WTC11 (cell line): ENCODE results near the gene KRTAP12-4. TPM values are rescaled to one million over a fixed set of nuclear protein-coding genes. Genes with fewer than 3 reads are reported as not detected.

Experiments used
- ATAC-seq: fragments of 200-7000 bp; cut with Tn5 transposase; 2 replicates; pipeline ENCODE4 v1.10.0; 2021; ENCODE audit warnings: mild to moderate bottlenecking, moderate library complexity
- CTCF ChIA-PET: fragments of 300-600 bp; sonication (Branson Sonifier 250); formaldehyde crosslinking; loops from one replicate; lab custom pipeline; 2021; ENCODE audit warnings: antibody characterized with exemption; lab: Charles Lee
- POLR2A ChIA-PET: fragments of 350-600 bp; sonication (Branson Sonifier 250); formaldehyde crosslinking; loops from one replicate; lab custom pipeline; 2021; ENCODE audit warnings: antibody characterized with exemption; lab: Charles Lee
- DNase-seq: peaks from one replicate; pipeline ENCODE4 v3.0.0; 2021; ENCODE audit warnings: low spot score
- H3K27ac Mint-ChIP-seq: 2 replicates; pipeline ENCODE4 v1.8.0; 2021; ENCODE audit warnings: mixed read lengths
- H3K27me3 Mint-ChIP-seq: 2 replicates; pipeline ENCODE4 v1.8.0; 2021; ENCODE audit warnings: low read depth, mild to moderate bottlenecking, moderate library complexity, mixed read lengths
- H3K36me3 Mint-ChIP-seq: 2 replicates; pipeline ENCODE4 v1.8.0; 2021; ENCODE audit warnings: mixed read lengths
- H3K4me1 Mint-ChIP-seq: 2 replicates; pipeline ENCODE4 v1.8.0; 2022; ENCODE audit warnings: mixed read lengths
- H3K4me3 Mint-ChIP-seq: 2 replicates; pipeline ENCODE4 v1.8.0; 2021; ENCODE audit warnings: mild to moderate bottlenecking, moderate library complexity, mixed read lengths
- H3K9me3 Mint-ChIP-seq: 2 replicates; pipeline ENCODE4 v1.8.0; 2021; ENCODE audit warnings: mixed read lengths
- CREM ChIP-seq: sonication (generic); formaldehyde crosslinking; IDR thresholded peaks from 2 replicates; pipeline ENCODE4 v1.8.1; 2022; ENCODE audit warnings: mild to moderate bottlenecking, missing genetic modification reagents, moderate library complexity
- JUN ChIP-seq: sonication (generic); formaldehyde crosslinking; IDR thresholded peaks from 2 replicates; pipeline ENCODE4 v1.8.0; 2023; ENCODE audit warnings: mild to moderate bottlenecking, missing genetic modification reagents
- NFATC4 ChIP-seq: fragments of 250-450 bp; sonication (Bioruptor Pico); IDR thresholded peaks from 2 replicates; pipeline ENCODE4 v1.9.0; 2021; ENCODE audit warnings: mild to moderate bottlenecking
- RORB ChIP-seq: fragments of 250-450 bp; sonication (Bioruptor Pico); IDR thresholded peaks from 2 replicates; pipeline ENCODE4 v1.9.0; 2021; ENCODE audit warnings: mild to moderate bottlenecking
- ZBTB21 ChIP-seq: sonication (generic); formaldehyde crosslinking; IDR thresholded peaks from 2 replicates; pipeline ENCODE4 v1.8.1; 2023; ENCODE audit warnings: mild to moderate bottlenecking, missing genetic modification reagents, borderline replicate concordance
- ZNF263 ChIP-seq: sonication (generic); formaldehyde crosslinking; IDR thresholded peaks from 2 replicates; pipeline ENCODE4 v1.8.1; 2022; ENCODE audit warnings: low read depth, mild to moderate bottlenecking, moderate library complexity, missing genetic modification reagents
- ZNF317 ChIP-seq: sonication (generic); formaldehyde crosslinking; IDR thresholded peaks from 2 replicates; pipeline ENCODE4 v1.8.1; 2023; ENCODE audit warnings: low read depth, mild to moderate bottlenecking, moderate library complexity, missing genetic modification reagents, borderline replicate concordance
- ZNF671 ChIP-seq: fragments of 250-450 bp; sonication (Bioruptor Pico); IDR thresholded peaks from 2 replicates; pipeline ENCODE4 v1.8.0; 2021; ENCODE audit warnings: mild to moderate bottlenecking
- total RNA-seq: library from RNA; stranded (reverse); gene quantifications from 3 replicates; pipeline ENCODE4 v1.2.3, GENCODE V29; 2021
- TF ChIP-seq, protein P1 (sequence below): sonication (generic); formaldehyde crosslinking; conservative IDR thresholded peaks from 2 replicates; pipeline ENCODE4 v1.8.1; 2022; ENCODE audit warnings: mild to moderate bottlenecking, missing genetic modification reagents
- TF ChIP-seq, protein P2 (sequence below): sonication (generic); formaldehyde crosslinking; IDR thresholded peaks from 2 replicates; pipeline ENCODE4 v1.8.0; 2023; ENCODE audit warnings: mild to moderate bottlenecking, missing genetic modification reagents
- TF ChIP-seq, protein P3 (sequence below): sonication (generic); formaldehyde crosslinking; conservative IDR thresholded peaks from 2 replicates; pipeline ENCODE4 v1.8.1; 2023; ENCODE audit warnings: mild to moderate bottlenecking, low read depth, missing genetic modification reagents, moderate library complexity
- TF ChIP-seq, protein P4 (sequence below): sonication (generic); formaldehyde crosslinking; IDR thresholded peaks from 2 replicates; pipeline ENCODE4 v1.8.0; 2022; ENCODE audit warnings: mild to moderate bottlenecking, missing genetic modification reagents
- TF ChIP-seq, protein P5 (sequence below): sonication (generic); formaldehyde crosslinking; IDR thresholded peaks from 2 replicates; pipeline ENCODE4 v1.8.0; 2022; ENCODE audit warnings: mild to moderate bottlenecking, missing genetic modification reagents
- TF ChIP-seq, protein P6 (sequence below): sonication (generic); formaldehyde crosslinking; IDR thresholded peaks from 2 replicates; pipeline ENCODE4 v1.8.1; 2023; ENCODE audit warnings: mild to moderate bottlenecking, missing genetic modification reagents
- TF ChIP-seq, protein P7 (sequence below): sonication (generic); formaldehyde crosslinking; IDR thresholded peaks from 2 replicates; pipeline ENCODE4 v1.8.1; 2022; ENCODE audit warnings: mild to moderate bottlenecking, moderate library complexity, missing genetic modification reagents
- TF ChIP-seq, protein P8 (sequence below): sonication (generic); formaldehyde crosslinking; IDR thresholded peaks from 2 replicates; pipeline ENCODE4 v1.8.0; 2023; ENCODE audit warnings: missing genetic modification reagents, mild to moderate bottlenecking, borderline replicate concordance
- TF ChIP-seq, protein P9 (sequence below): sonication (generic); formaldehyde crosslinking; IDR thresholded peaks from 2 replicates; pipeline ENCODE4 v1.8.0; 2022; ENCODE audit warnings: mild to moderate bottlenecking, missing genetic modification reagents

Gene KRTAP12-4
- total RNA-seq, 1 experiment from 2014 or later, result not detected

DNA sequence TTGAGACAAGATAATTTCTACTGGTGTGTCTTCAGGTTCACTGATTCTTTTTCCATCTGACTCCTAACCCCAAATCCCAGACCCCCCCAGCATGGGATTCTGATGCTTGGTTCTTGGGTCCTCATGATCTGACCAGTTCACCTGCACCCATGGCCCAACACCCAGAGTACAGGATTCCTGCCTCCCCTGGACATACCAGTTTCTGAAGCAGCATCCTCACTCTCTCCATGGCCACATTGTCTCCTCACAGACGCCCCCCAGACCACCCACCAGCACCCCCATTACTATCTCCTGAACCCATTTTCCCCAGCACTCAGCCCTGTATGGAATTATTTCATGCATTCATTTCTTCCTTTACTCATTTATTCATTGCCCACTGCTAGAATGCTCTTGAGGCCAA is 2.4 kb upstream of the KRTAP12-4 start:
- TF ChIP-seq ZNF317 (CRISPR knock-in tag) (no peak), ZNF671 (no peak), NFATC4 (no peak), JUN (no peak), RORB (no peak), CREM (CRISPR knock-in tag) (no peak), ZBTB21 (CRISPR knock-in tag) (no peak), ZNF263 (CRISPR knock-in tag) (no peak)
- TF ChIP-seq, protein P1, sequence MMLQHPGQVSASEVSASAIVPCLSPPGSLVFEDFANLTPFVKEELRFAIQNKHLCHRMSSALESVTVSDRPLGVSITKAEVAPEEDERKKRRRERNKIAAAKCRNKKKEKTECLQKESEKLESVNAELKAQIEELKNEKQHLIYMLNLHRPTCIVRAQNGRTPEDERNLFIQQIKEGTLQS, result no peak
- TF ChIP-seq, protein P2, sequence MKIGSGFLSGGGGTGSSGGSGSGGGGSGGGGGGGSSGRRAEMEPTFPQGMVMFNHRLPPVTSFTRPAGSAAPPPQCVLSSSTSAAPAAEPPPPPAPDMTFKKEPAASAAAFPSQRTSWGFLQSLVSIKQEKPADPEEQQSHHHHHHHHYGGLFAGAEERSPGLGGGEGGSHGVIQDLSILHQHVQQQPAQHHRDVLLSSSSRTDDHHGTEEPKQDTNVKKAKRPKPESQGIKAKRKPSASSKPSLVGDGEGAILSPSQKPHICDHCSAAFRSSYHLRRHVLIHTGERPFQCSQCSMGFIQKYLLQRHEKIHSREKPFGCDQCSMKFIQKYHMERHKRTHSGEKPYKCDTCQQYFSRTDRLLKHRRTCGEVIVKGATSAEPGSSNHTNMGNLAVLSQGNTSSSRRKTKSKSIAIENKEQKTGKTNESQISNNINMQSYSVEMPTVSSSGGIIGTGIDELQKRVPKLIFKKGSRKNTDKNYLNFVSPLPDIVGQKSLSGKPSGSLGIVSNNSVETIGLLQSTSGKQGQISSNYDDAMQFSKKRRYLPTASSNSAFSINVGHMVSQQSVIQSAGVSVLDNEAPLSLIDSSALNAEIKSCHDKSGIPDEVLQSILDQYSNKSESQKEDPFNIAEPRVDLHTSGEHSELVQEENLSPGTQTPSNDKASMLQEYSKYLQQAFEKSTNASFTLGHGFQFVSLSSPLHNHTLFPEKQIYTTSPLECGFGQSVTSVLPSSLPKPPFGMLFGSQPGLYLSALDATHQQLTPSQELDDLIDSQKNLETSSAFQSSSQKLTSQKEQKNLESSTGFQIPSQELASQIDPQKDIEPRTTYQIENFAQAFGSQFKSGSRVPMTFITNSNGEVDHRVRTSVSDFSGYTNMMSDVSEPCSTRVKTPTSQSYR (CRISPR knock-in tag), result no peak
- TF ChIP-seq, protein P3, sequence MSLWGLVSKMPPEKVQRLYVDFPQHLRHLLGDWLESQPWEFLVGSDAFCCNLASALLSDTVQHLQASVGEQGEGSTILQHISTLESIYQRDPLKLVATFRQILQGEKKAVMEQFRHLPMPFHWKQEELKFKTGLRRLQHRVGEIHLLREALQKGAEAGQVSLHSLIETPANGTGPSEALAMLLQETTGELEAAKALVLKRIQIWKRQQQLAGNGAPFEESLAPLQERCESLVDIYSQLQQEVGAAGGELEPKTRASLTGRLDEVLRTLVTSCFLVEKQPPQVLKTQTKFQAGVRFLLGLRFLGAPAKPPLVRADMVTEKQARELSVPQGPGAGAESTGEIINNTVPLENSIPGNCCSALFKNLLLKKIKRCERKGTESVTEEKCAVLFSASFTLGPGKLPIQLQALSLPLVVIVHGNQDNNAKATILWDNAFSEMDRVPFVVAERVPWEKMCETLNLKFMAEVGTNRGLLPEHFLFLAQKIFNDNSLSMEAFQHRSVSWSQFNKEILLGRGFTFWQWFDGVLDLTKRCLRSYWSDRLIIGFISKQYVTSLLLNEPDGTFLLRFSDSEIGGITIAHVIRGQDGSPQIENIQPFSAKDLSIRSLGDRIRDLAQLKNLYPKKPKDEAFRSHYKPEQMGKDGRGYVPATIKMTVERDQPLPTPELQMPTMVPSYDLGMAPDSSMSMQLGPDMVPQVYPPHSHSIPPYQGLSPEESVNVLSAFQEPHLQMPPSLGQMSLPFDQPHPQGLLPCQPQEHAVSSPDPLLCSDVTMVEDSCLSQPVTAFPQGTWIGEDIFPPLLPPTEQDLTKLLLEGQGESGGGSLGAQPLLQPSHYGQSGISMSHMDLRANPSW, result no peak
- TF ChIP-seq, protein P4, sequence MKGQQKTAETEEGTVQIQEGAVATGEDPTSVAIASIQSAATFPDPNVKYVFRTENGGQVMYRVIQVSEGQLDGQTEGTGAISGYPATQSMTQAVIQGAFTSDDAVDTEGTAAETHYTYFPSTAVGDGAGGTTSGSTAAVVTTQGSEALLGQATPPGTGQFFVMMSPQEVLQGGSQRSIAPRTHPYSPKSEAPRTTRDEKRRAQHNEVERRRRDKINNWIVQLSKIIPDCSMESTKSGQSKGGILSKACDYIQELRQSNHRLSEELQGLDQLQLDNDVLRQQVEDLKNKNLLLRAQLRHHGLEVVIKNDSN (CRISPR knock-in tag), result no peak
- TF ChIP-seq, protein P5, sequence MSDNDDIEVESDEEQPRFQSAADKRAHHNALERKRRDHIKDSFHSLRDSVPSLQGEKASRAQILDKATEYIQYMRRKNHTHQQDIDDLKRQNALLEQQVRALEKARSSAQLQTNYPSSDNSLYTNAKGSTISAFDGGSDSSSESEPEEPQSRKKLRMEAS (CRISPR knock-in tag), result no peak
- TF ChIP-seq, protein P6, sequence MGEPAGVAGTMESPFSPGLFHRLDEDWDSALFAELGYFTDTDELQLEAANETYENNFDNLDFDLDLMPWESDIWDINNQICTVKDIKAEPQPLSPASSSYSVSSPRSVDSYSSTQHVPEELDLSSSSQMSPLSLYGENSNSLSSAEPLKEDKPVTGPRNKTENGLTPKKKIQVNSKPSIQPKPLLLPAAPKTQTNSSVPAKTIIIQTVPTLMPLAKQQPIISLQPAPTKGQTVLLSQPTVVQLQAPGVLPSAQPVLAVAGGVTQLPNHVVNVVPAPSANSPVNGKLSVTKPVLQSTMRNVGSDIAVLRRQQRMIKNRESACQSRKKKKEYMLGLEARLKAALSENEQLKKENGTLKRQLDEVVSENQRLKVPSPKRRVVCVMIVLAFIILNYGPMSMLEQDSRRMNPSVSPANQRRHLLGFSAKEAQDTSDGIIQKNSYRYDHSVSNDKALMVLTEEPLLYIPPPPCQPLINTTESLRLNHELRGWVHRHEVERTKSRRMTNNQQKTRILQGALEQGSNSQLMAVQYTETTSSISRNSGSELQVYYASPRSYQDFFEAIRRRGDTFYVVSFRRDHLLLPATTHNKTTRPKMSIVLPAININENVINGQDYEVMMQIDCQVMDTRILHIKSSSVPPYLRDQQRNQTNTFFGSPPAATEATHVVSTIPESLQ (CRISPR knock-in tag), result no peak
- TF ChIP-seq, protein P7, sequence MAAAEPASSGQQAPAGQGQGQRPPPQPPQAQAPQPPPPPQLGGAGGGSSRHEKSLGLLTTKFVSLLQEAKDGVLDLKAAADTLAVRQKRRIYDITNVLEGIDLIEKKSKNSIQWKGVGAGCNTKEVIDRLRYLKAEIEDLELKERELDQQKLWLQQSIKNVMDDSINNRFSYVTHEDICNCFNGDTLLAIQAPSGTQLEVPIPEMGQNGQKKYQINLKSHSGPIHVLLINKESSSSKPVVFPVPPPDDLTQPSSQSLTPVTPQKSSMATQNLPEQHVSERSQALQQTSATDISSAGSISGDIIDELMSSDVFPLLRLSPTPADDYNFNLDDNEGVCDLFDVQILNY (CRISPR knock-in tag), result no peak
- TF ChIP-seq, protein P8, sequence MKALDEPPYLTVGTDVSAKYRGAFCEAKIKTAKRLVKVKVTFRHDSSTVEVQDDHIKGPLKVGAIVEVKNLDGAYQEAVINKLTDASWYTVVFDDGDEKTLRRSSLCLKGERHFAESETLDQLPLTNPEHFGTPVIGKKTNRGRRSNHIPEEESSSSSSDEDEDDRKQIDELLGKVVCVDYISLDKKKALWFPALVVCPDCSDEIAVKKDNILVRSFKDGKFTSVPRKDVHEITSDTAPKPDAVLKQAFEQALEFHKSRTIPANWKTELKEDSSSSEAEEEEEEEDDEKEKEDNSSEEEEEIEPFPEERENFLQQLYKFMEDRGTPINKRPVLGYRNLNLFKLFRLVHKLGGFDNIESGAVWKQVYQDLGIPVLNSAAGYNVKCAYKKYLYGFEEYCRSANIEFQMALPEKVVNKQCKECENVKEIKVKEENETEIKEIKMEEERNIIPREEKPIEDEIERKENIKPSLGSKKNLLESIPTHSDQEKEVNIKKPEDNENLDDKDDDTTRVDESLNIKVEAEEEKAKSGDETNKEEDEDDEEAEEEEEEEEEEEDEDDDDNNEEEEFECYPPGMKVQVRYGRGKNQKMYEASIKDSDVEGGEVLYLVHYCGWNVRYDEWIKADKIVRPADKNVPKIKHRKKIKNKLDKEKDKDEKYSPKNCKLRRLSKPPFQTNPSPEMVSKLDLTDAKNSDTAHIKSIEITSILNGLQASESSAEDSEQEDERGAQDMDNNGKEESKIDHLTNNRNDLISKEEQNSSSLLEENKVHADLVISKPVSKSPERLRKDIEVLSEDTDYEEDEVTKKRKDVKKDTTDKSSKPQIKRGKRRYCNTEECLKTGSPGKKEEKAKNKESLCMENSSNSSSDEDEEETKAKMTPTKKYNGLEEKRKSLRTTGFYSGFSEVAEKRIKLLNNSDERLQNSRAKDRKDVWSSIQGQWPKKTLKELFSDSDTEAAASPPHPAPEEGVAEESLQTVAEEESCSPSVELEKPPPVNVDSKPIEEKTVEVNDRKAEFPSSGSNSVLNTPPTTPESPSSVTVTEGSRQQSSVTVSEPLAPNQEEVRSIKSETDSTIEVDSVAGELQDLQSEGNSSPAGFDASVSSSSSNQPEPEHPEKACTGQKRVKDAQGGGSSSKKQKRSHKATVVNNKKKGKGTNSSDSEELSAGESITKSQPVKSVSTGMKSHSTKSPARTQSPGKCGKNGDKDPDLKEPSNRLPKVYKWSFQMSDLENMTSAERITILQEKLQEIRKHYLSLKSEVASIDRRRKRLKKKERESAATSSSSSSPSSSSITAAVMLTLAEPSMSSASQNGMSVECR (CRISPR knock-in tag), result no peak
- TF ChIP-seq, protein P9, sequence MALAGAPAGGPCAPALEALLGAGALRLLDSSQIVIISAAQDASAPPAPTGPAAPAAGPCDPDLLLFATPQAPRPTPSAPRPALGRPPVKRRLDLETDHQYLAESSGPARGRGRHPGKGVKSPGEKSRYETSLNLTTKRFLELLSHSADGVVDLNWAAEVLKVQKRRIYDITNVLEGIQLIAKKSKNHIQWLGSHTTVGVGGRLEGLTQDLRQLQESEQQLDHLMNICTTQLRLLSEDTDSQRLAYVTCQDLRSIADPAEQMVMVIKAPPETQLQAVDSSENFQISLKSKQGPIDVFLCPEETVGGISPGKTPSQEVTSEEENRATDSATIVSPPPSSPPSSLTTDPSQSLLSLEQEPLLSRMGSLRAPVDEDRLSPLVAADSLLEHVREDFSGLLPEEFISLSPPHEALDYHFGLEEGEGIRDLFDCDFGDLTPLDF (CRISPR knock-in tag), result no peak
- Mint-ChIP-seq H3K27me3 (peaks cover 10% of the 10 kb centered on the region), H3K36me3 (peaks cover 23% of the 10 kb centered on the region), H3K4me1 (peaks cover 39% of the 10 kb centered on the region), H3K9me3 (peaks cover 24% of the 10 kb centered on the region), H3K4me3 (no peak overlapping the region), H3K27ac (no peak overlapping the region)
- DNase-seq, result no peak
- ATAC-seq, result no peak
- ChIA-PET POLR2A (no interaction called here), CTCF (no interaction called here)
